ENCODE results near the gene CFAP45.

- no peak for TF ChIP-seq CTCF (IDR thresholded peaks at IDR 0.05)
- TF ChIP-seq POLR2A (IDR thresholded peaks at IDR 0.05) = no peak
Measured at GRCh38 chr1:159847231-159847630, 52.7 kb downstream of the CFAP45 start.
